DMS153 treated with DMSO at 0.1 percent for 48 hours (cell line): ENCODE data around the gene COPG2.

Source experiments
- DNase-seq: peaks from one replicate; lab custom pipeline; 2025; ENCODE audit not compliant: unreplicated experiment; lab: John Stamatoyannopoulos, UW

The COPG2 gene

DNA sequence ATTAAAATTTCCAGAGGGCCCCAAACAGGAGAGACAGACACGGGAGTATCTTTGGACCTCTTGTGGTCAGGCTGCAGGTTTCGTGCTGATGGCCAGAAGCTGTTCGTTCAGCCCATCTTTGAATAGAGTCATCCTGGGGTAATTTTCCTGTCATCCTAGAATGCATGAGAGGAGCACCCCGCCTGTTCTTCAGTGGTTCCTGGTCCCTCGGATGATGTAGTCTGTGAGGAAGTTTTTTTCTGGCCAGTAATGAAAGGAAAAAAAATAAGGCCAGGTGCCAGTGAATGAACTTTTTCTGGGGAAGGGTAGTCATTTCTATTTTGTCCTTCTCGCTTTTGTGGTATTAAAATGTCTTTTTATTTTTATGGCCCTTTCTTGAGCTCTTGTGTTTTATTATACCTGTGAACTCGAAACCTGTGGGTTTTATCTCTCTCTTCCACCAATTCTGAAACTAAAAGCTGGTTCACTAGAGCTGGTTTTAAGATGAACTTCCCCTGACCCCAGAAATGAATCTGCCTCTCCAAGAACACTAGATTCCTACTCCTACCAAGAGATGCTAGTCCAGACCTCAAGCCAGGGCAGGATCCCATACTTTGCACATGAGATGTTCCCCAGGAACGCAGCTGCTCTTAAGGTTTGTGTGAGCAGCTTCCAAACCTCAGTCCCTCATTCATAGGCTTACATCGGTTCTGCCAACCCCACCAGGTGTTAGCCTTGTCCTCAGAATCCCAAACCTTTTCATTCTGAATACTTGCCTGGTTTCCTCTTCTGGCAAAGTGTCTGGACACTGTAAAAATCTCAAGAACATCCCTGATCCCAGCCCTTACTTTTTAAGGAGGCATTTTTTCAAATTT, 192.0 kb downstream of the COPG2 start:
- DNase-seq, result no peak

DNA sequence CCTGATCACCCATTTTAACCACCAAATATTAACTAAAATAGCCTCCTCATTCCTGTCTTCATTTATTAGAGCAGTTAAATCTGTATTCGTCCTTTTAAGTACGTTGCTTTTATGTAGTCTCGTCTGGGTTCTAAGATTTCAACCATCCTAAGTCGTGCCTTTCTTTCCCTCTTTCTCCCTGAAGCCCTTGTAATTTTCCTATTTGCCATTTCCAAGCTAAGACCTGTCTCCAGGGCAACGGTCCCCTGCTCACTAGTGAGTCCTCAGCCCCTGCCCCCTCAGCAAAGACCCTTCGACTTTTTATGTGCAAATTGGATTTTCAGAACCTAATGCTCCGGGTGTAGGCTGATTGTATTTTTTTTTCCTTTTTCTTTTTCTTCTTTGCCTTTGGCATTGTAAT, 192.8 kb downstream of the COPG2 start:
- DNase-seq, result no peak

DNA sequence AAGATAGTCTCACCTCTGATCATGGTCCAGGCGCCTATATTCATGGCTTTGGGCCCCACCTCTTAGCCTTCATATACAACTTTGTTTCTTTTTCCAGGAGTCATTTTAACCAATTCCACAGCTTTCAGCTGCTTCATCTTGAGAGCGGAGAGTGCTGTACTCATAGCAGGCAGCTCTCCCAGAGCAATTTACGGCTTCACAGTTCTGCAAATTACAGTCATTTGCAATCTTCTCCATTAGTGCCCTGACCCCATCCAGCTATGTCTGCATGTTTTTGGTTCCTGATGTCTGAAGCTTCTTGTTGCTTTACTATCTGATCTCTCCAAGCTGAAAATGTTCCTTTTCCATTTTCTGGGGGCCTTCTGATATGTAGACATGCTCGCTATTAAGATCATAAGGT, 194.7 kb downstream of the COPG2 start:
- DNase-seq, result no peak

DNA sequence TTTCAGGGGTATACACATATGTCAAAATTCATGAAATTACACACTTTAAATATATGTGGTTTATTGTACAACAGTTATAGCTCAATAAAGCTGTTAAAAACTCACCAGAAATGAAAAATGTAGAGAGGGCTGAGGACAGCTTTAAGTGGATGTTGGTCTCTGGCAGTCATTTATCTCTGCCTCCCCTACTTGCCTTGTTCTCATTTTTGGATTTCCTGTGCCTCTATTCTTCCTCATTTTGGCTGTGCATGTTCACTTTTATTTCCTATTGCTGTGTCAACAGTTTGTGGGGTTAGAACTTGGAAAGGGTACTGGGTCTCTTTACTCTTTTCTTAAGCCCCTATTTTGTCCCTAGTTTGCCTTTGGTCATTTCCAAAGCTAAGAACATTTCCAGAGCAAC, 195.3 kb downstream of the COPG2 start:
- no peak for DNase-seq

DNA sequence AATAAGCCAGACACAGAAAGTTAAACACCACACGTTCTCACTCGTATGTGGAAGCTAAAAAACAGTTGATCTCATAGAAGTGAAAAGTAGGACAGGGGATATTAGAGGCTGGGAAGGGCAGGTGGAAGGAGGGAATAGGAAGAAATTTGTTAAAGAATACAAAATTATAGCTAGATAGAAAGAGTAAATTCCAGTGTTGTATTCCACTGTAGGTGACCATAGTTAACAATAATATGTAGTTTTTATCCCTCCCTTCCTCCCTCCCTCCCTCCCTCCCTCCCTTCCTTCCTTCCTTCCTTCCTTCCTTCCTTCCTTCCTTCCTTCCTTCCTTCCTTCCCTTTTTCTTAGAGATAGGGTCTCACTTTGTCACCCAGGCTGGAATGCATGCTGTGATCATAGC, 196.6 kb downstream of the COPG2 start:
- DNase-seq, result no peak

DNA sequence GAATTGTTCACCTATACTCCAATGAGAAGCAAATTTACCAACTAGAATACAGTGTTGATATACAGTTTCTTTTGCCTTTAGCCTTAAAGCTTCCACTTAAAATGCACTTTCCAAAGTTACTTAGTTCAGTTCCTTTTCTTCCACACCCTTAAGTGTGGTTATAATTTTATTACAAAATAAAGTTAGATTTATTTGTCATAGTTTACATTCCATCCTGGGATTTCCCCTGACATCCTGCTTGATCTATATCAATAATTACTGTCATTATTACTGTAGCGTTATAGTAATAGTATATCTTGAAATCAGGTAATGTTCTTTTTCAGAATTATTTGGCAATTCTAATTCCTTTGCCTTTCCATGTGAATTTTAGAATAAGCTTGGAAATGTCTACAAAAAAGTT, 199.9 kb downstream of the COPG2 start:
- DNase-seq, result no peak

DNA sequence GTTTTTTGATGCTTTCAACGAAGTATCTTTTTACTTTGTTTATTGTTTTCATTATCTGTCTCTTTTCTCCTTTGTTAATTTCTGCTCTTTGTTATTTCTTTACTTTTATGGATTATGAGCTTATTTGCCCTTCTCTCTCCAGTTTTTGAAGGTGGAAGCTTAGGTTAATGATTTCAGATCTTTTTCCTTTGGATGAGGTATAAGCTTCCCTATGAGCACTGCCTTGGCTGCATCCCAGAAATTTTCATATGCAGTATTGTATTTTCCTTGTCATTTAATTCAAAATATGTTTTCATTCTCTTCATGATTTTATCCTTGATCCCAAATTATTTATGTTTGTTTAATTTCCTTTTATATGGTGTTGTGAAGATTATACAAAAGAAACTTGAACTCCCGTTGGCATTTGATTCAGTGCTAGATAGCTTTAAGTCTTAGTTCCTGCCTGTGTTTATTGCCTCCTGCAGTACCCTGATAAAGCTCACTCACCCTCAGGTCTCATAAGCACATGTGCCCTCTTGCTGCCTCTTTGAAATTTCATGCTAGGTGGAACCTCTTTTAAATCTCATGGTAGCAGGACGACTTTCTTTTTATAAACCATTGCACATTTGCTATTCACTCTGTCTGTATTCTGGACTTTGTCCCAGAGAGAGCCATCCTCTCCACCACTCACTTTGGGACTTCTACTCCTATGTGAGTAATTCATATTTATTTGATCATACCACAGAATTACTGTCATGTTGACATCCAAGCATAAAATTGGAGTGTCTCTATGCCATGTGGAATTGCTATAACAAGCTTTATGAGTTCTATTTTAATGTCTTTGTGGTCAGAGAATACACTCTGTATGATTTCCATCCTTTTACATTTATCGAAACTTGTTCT, 204.8 kb downstream of the COPG2 start:
- DNase-seq, result no peak

DNA sequence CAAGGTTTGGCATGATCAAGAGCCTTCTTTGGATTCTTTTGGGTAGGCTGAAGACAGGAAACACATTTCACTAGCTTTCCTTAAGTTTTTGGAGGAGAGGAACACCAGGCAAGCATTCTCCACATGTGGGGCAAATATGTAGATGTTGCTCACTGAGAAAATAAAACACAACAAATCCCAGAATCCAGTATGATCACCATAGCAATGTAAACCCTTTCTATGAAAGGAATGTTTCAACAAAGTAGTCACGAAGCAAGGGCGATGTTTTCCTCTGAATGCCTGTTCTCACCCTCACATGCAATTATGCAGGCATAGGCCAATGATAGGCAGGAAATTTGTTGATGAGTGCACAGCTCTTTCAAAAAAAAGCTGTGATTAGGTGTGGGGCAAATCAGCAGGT, 207.3 kb downstream of the COPG2 start:
- no peak for DNase-seq

DNA sequence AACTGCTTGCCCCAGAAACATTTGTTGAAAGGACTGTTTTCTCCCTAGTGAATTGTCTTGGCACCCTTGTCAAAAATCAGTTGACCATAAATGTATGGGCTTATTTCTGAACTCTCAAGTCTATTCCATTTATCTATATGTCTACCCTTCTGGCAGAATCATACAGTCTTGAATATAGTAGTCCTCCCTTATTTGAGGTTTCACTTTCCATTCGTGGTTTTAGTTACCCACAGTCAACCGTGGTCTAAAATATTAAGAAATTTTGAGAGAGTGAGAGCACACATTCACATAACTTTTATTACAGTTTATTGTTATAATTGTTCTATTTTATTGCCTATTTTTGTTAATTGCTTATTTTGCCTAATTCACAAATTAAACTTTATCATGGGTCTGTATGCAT, 210.3 kb downstream of the COPG2 start:
- DNase-seq, result no peak
